Heart left ventricle (tissue), 13 donors: Measurements from ENCODE around the gene CD83.

ENCODE experiments used
- CTCF ChIP-seq, 12 donors: fragments of 200-600 bp; sonication (generic) in 4 of 12; IDR thresholded peaks; one replicate each; pipeline versions ENCODE4 v1.5.0 to v1.8.0; 2018 to 2022; ENCODE audit warnings: antibody characterized with exemption in 12 of 12, mild to moderate bottlenecking in 5 of 12
- POLR2A ChIP-seq, 2 donors: fragments of 450-650 bp; IDR thresholded peaks; one replicate each; pipeline ENCODE4 v1.6.1; 2017; ENCODE audit warnings: antibody characterized with exemption in 2 of 2, mild to moderate bottlenecking in 2 of 2, moderate library complexity in 2 of 2
- donor health status: ischemic (EF 13 %, LVEDD 7.1; RV severe dilation, severe dysfunction).
- donor health status: DM: no; HTN: yes; CAD: no.
- donor health status: DM: no; HTN: no; CAD: no.
- donor health status: ischemic (EF 25% LVEDD 6.9; RV normal size, moderate dysfunction).
- donor health status: ischemic (EF 25% LVEDD 5.7; RV mildly dilated, moderate dysfunction).
- donor health status: ischemic (EF 35%, LVEDD 5.7; RV mildly dilated, moderate dysfunction).
- donor health status: nonischemic (EF 11% LVEDD 7.7; RV severe dilation, severe dysfunction).
- donor health status: DM: yes; HTN: yes; CAD: no.
- donor health status: PGD.
- donor health status: ischemic (EF 29% LVEDD 5.4; RV normal size, mild dysfunction).
- donor health status: nonischemic (EF 23%, LVEDD 6.1; RV moderate dilation, normal function).

GRCh38 chr6:14068623-14069022, 48.9 kb upstream of the CD83 start:
- TF ChIP-seq POLR2A (IDR thresholded peaks at IDR 0.05) (no peak), CTCF (IDR thresholded peaks at IDR 0.05) (no peak)
